Right lobe of liver (tissue), 4 donors: ENCODE data around the gene RAB43.

Experiments used
- POLR2A ChIP-seq: fragments of 450-650 bp; IDR thresholded peaks from one replicate; pipeline ENCODE4 v1.6.1; 2017; ENCODE audit warnings: antibody characterized with exemption, mild to moderate bottlenecking
- TF ChIP-seq, protein P1 (sequence below), 4 donors: fragments of 200-600 bp in 3 of 4; fragments of 450-650 bp in 1 of 4; IDR thresholded peaks; one replicate each; pipeline versions ENCODE4 v1.5.1 to v1.8.0; 2016 to 2022; ENCODE audit warnings: antibody characterized with exemption in 4 of 4, mild to moderate bottlenecking in 2 of 4
- donor health status: DM: no; HTN: no; CAD: no.
- donor health status: DM: no; HTN: no; CAD: no.
- donor health status: DM: no; HTN: yes; CAD: no.

- TF ChIP-seq, protein P1, sequence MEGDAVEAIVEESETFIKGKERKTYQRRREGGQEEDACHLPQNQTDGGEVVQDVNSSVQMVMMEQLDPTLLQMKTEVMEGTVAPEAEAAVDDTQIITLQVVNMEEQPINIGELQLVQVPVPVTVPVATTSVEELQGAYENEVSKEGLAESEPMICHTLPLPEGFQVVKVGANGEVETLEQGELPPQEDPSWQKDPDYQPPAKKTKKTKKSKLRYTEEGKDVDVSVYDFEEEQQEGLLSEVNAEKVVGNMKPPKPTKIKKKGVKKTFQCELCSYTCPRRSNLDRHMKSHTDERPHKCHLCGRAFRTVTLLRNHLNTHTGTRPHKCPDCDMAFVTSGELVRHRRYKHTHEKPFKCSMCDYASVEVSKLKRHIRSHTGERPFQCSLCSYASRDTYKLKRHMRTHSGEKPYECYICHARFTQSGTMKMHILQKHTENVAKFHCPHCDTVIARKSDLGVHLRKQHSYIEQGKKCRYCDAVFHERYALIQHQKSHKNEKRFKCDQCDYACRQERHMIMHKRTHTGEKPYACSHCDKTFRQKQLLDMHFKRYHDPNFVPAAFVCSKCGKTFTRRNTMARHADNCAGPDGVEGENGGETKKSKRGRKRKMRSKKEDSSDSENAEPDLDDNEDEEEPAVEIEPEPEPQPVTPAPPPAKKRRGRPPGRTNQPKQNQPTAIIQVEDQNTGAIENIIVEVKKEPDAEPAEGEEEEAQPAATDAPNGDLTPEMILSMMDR (IDR thresholded peaks at IDR 0.05) = no peak
- TF ChIP-seq POLR2A = no peak
These were observed 15.7 kb downstream of the RAB43 start for GRCh38 chr3:129105862-129106261.
